ENCODE measurements around the gene ORAI2. TPM values are rescaled to one million over a fixed set of nuclear protein-coding genes. Genes with fewer than 3 reads are reported as not detected.
A peak's percentile ranks its signal among the peaks of the same experiment; 100 is the strongest.

ORAI2 gene
- total and polyA plus RNA-seq, 10 of the 15 experiments (the other 5 are each of a cell fraction or from before 2014, with no cell fraction given), result 5.8 to 111 (median 46.9) TPM

DNA sequence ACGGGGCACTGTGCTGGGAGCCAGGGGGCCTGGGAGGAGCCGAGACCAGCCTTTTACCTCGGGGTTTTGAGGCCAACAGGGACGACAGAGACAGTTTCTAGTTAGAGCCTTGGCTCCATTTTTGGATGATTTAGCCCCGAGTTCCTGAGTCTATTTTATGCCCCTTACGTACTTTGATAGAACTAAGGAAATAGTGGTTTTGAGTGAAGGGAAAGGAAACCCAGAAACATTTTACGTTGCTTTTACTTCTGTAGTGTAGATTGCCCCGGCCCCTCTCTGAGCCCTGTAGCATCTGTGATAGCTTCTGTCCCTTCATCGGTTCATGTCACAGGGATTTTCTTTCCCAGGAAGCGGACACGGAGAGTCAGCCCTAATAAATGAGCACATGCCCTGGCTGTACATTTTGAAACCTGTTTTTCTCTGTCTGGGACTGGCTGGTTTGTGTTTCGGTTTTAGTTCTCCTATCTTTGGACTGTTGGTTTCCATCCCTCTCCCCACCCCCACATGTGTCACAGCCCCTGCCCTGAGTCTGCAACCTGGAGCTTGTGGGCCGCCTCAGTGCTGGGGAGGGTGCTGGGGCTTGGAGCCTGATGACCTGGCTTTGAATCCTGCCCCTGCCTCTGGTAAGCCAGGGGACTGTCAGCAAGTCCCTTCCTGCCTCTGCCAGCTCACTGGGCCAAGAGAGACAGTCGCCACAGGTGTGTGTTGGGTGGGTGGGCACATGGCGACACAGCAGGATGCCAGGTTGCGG lies 6.9 kb upstream of the ORAI2 start (continued):
- TF ChIP-seq HDGF (IDR thresholded peaks at IDR 0.05) (peak; percentile 98), IKZF2 (IDR thresholded peaks at IDR 0.05) (peak; percentile 91 to 94), NR2C2 (IDR thresholded peaks at IDR 0.05; ENCODE audit: borderline replicate concordance, control insufficient read depth, insufficient read length, low read depth) (no peak), STAT1 (conservative IDR thresholded peaks at IDR 0.05) (no peak), MTA3 (IDR thresholded peaks at IDR 0.05; ENCODE audit: borderline replicate concordance, low read length) (no peak), MTA2 (IDR thresholded peaks at IDR 0.05; ENCODE audit: low read depth) (peak; percentile 38), MXI1 (IDR thresholded peaks at IDR 0.05; ENCODE audit: low read depth, low read length) (peak; percentile 79), ZZZ3 (IDR thresholded peaks at IDR 0.05; ENCODE audit: control insufficient read depth, insufficient read length, low read depth) (no peak), ESRRA (IDR thresholded peaks at IDR 0.05; ENCODE audit: low read length) (no peak), SIX5 (IDR thresholded peaks at IDR 0.05; ENCODE audit: low read depth, low read length, severe bottlenecking) (no peak), PAX5 (IDR thresholded peaks at IDR 0.05; ENCODE audit: borderline replicate concordance, low read depth, low read length) (peak; percentile 84), BHLHE40 (IDR thresholded peaks at IDR 0.05; ENCODE audit: borderline replicate concordance in 1 of 2, low read depth in 2 of 2, low read length in 1 of 2) (peak; percentile 67 to 70), ZNF622 (IDR thresholded peaks at IDR 0.05) (no peak), EP300 (IDR thresholded peaks at IDR 0.05; ENCODE audit: borderline replicate concordance in 1 of 2, control insufficient read depth in 1 of 2, low read depth in 2 of 2, low read length in 2 of 2) (peak in 1 of 2 experiments; percentile 60; a peak in 3 of 4 replicates), ZSCAN29 (IDR thresholded peaks at IDR 0.05) (no peak), ZNF207 (IDR thresholded peaks at IDR 0.05; ENCODE audit: borderline replicate concordance) (no peak), NBN (IDR thresholded peaks at IDR 0.05) (peak; percentile 50; the same call in 1 of the 2 replicates), EED (IDR thresholded peaks at IDR 0.05; ENCODE audit: low read depth) (peak; percentile 92)
- TF ChIP-seq, protein P1, sequence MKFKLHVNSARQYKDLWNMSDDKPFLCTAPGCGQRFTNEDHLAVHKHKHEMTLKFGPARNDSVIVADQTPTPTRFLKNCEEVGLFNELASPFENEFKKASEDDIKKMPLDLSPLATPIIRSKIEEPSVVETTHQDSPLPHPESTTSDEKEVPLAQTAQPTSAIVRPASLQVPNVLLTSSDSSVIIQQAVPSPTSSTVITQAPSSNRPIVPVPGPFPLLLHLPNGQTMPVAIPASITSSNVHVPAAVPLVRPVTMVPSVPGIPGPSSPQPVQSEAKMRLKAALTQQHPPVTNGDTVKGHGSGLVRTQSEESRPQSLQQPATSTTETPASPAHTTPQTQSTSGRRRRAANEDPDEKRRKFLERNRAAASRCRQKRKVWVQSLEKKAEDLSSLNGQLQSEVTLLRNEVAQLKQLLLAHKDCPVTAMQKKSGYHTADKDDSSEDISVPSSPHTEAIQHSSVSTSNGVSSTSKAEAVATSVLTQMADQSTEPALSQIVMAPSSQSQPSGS (IDR thresholded peaks at IDR 0.05; ENCODE audit: low read length), result no peak
- TF ChIP-seq, protein P2, sequence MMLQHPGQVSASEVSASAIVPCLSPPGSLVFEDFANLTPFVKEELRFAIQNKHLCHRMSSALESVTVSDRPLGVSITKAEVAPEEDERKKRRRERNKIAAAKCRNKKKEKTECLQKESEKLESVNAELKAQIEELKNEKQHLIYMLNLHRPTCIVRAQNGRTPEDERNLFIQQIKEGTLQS (IDR thresholded peaks at IDR 0.05; ENCODE audit: borderline replicate concordance, extremely low read depth, low read depth, low read length), result no peak
- TF ChIP-seq, protein P3, sequence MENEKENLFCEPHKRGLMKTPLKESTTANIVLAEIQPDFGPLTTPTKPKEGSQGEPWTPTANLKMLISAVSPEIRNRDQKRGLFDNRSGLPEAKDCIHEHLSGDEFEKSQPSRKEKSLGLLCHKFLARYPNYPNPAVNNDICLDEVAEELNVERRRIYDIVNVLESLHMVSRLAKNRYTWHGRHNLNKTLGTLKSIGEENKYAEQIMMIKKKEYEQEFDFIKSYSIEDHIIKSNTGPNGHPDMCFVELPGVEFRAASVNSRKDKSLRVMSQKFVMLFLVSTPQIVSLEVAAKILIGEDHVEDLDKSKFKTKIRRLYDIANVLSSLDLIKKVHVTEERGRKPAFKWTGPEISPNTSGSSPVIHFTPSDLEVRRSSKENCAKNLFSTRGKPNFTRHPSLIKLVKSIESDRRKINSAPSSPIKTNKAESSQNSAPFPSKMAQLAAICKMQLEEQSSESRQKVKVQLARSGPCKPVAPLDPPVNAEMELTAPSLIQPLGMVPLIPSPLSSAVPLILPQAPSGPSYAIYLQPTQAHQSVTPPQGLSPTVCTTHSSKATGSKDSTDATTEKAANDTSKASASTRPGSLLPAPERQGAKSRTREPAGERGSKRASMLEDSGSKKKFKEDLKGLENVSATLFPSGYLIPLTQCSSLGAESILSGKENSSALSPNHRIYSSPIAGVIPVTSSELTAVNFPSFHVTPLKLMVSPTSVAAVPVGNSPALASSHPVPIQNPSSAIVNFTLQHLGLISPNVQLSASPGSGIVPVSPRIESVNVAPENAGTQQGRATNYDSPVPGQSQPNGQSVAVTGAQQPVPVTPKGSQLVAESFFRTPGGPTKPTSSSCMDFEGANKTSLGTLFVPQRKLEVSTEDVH (IDR thresholded peaks at IDR 0.05; ENCODE audit: low read depth, partially characterized antibody), result no peak
- TF ChIP-seq, protein P4, sequence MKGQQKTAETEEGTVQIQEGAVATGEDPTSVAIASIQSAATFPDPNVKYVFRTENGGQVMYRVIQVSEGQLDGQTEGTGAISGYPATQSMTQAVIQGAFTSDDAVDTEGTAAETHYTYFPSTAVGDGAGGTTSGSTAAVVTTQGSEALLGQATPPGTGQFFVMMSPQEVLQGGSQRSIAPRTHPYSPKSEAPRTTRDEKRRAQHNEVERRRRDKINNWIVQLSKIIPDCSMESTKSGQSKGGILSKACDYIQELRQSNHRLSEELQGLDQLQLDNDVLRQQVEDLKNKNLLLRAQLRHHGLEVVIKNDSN (IDR thresholded peaks at IDR 0.05; ENCODE audit: borderline replicate concordance, extremely low read length, insufficient read depth, low read depth, low read length), result no peak
- TF ChIP-seq, protein P5, sequence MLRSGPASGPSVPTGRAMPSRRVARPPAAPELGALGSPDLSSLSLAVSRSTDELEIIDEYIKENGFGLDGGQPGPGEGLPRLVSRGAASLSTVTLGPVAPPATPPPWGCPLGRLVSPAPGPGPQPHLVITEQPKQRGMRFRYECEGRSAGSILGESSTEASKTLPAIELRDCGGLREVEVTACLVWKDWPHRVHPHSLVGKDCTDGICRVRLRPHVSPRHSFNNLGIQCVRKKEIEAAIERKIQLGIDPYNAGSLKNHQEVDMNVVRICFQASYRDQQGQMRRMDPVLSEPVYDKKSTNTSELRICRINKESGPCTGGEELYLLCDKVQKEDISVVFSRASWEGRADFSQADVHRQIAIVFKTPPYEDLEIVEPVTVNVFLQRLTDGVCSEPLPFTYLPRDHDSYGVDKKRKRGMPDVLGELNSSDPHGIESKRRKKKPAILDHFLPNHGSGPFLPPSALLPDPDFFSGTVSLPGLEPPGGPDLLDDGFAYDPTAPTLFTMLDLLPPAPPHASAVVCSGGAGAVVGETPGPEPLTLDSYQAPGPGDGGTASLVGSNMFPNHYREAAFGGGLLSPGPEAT (IDR thresholded peaks at IDR 0.05; ENCODE audit: low read depth), result no peak; the same call in 1 of the 2 replicates

Measured in GM12878 (cell line).